Measurements from ENCODE around the gene PSD4. TPM values are rescaled to one million over a fixed set of nuclear protein-coding genes. Genes with fewer than 3 reads are reported as not detected.

The PSD4 gene
- polyA plus RNA-seq, 4 donors = 24.7 to 39.2 (median 32.7) TPM

GRCh38 chr2:113156278-113157117 is 17.3 kb upstream of the PSD4 start:
- FAIRE-seq = no peak
- peak in 1 of 2 donors; percentile 66 for DNase-seq

GRCh38 chr2:113157118-113157896 is 16.5 kb upstream of the PSD4 start:
- DNase-seq (peak; percentile 68 to 82), FAIRE-seq (no peak)
- Histone ChIP-seq H3K36me3 (ENCODE audit: control insufficient read depth in 3 of 3, insufficient read depth in 2 of 3, low read depth in 1 of 3, low read length in 3 of 3) (peaks cover 0 to 3% (median 0%) of the 10 kb centered on the region in 3 donors), H3K4me3 (ENCODE audit: low read depth in 1 of 3, low read length in 3 of 3) (peak overlapping the region; percentile 61 to 82 (median 74)), H3K27me3 (ENCODE audit: control insufficient read depth in 3 of 3, insufficient read depth in 3 of 3, low read length in 3 of 3) (no peaks in the 10 kb centered on the region), H3K4me1 (ENCODE audit: control insufficient read depth in 3 of 3, insufficient read depth in 2 of 3, low read depth in 1 of 3, low read length in 2 of 3) (peaks cover 0 to 8% (median 5%) of the 10 kb centered on the region in 3 donors), H3K9me3 (ENCODE audit: control insufficient read depth in 2 of 2, insufficient read depth in 1 of 2, low read depth in 1 of 2, low read length in 1 of 2) (no peaks in the 10 kb centered on the region), H3K27ac (ENCODE audit: low read depth in 1 of 3, low read length in 2 of 3) (peak overlapping the region; percentile 55 to 91 (median 87))
- 0 to 1% (median 0%) methylated on average over 56 to 92 of the region's 92 CpGs for WGBS, 3 donors

More at GRCh38 chr2:113156278-113157117, 17.3 kb upstream of the PSD4 start:
- WGBS, 3 donors = 41 to 54% (median 43%) methylated on average over 10 of the region's 10 CpGs
- Histone ChIP-seq H3K27ac (ENCODE audit: low read depth in 1 of 3, low read length in 2 of 3) (peak overlapping the region; percentile 19 to 68 (median 55)), H3K4me3 (ENCODE audit: low read depth in 1 of 3, low read length in 3 of 3) (peak overlapping the region; percentile 33 to 82 (median 74)), H3K36me3 (ENCODE audit: control insufficient read depth in 3 of 3, insufficient read depth in 2 of 3, low read depth in 1 of 3, low read length in 3 of 3) (peaks cover 0 to 3% (median 0%) of the 10 kb centered on the region in 3 donors), H3K27me3 (ENCODE audit: control insufficient read depth in 3 of 3, insufficient read depth in 3 of 3, low read length in 3 of 3) (no peaks in the 10 kb centered on the region), H3K9me3 (ENCODE audit: control insufficient read depth in 2 of 2, insufficient read depth in 1 of 2, low read depth in 1 of 2, low read length in 1 of 2) (no peaks in the 10 kb centered on the region), H3K4me1 (ENCODE audit: control insufficient read depth in 3 of 3, insufficient read depth in 2 of 3, low read depth in 1 of 3, low read length in 2 of 3) (peaks cover 0 to 8% (median 5%) of the 10 kb centered on the region in 3 donors)

- no peak for FAIRE-seq
- 19 to 48% (median 26%) methylated on average over 10 of the region's 10 CpGs for WGBS, 3 donors
- DNase-seq = peak in 1 of 2 donors; percentile 79
These were observed 15.6 kb upstream of the PSD4 start for GRCh38 chr2:113157897-113158753.

GRCh38 chr2:113158884-113159553 is 14.8 kb upstream of the PSD4 start:
- no peak overlapping the region for H3K4me3 ChIP-seq (ENCODE audit: low read depth in 1 of 3, low read length in 3 of 3)
- H3K9me3 ChIP-seq (ENCODE audit: control insufficient read depth in 2 of 2, insufficient read depth in 1 of 2, low read depth in 1 of 2, low read length in 1 of 2) = no peaks in the 10 kb centered on the region
- H3K27me3 ChIP-seq (ENCODE audit: control insufficient read depth in 3 of 3, insufficient read depth in 3 of 3, low read length in 3 of 3) = no peaks in the 10 kb centered on the region
- DNase-seq (no peak), FAIRE-seq (no peak)
- peaks cover 0 to 3% (median 0%) of the 10 kb centered on the region in 3 donors for H3K36me3 ChIP-seq (ENCODE audit: control insufficient read depth in 3 of 3, insufficient read depth in 2 of 3, low read depth in 1 of 3, low read length in 3 of 3)
- peaks cover 0 to 8% (median 5%) of the 10 kb centered on the region in 3 donors for H3K4me1 ChIP-seq (ENCODE audit: control insufficient read depth in 3 of 3, insufficient read depth in 2 of 3, low read depth in 1 of 3, low read length in 2 of 3)
- WGBS, 3 donors = 73 to 87% (median 86%) methylated on average over 4 of the region's 4 CpGs
- H3K27ac ChIP-seq (ENCODE audit: low read depth in 1 of 3, low read length in 2 of 3) = peak overlapping the region in 1 of 3 donors; percentile 27

More at GRCh38 chr2:113157897-113158753, 15.6 kb upstream of the PSD4 start:
- Histone ChIP-seq H3K9me3 (ENCODE audit: control insufficient read depth in 2 of 2, insufficient read depth in 1 of 2, low read depth in 1 of 2, low read length in 1 of 2) (no peaks in the 10 kb centered on the region), H3K36me3 (ENCODE audit: control insufficient read depth in 3 of 3, insufficient read depth in 2 of 3, low read depth in 1 of 3, low read length in 3 of 3) (peaks cover 0 to 3% (median 0%) of the 10 kb centered on the region in 3 donors), H3K4me3 (ENCODE audit: low read depth in 1 of 3, low read length in 3 of 3) (peak overlapping the region; percentile 61 to 82 (median 74)), H3K4me1 (ENCODE audit: control insufficient read depth in 3 of 3, insufficient read depth in 2 of 3, low read depth in 1 of 3, low read length in 2 of 3) (peaks cover 0 to 8% (median 5%) of the 10 kb centered on the region in 3 donors), H3K27ac (ENCODE audit: low read depth in 1 of 3, low read length in 2 of 3) (peak overlapping the region; percentile 54 to 91 (median 87)), H3K27me3 (ENCODE audit: control insufficient read depth in 3 of 3, insufficient read depth in 3 of 3, low read length in 3 of 3) (no peaks in the 10 kb centered on the region)

GRCh38 chr2:113160248-113160647 is 13.5 kb upstream of the PSD4 start:
- Histone ChIP-seq H3K36me3 (ENCODE audit: control insufficient read depth in 3 of 3, insufficient read depth in 2 of 3, low read depth in 1 of 3, low read length in 3 of 3) (peaks cover 0 to 3% (median 0%) of the 10 kb centered on the region in 3 donors), H3K27me3 (ENCODE audit: control insufficient read depth in 3 of 3, insufficient read depth in 3 of 3, low read length in 3 of 3) (no peaks in the 10 kb centered on the region), H3K9me3 (ENCODE audit: control insufficient read depth in 2 of 2, insufficient read depth in 1 of 2, low read depth in 1 of 2, low read length in 1 of 2) (no peaks in the 10 kb centered on the region), H3K4me1 (ENCODE audit: control insufficient read depth in 3 of 3, insufficient read depth in 2 of 3, low read depth in 1 of 3, low read length in 2 of 3) (peaks cover 6 to 18% (median 11%) of the 10 kb centered on the region in 3 donors), H3K4me3 (ENCODE audit: low read depth in 1 of 3, low read length in 3 of 3) (no peak overlapping the region), H3K27ac (ENCODE audit: low read depth in 1 of 3, low read length in 2 of 3) (no peak overlapping the region)
- DNase-seq = no peak
- WGBS, 3 donors = 95 to 100% (median 98%) methylated on average over 1 of the region's 1 CpG
- no peak for FAIRE-seq

GRCh38 chr2:113160962-113161361 is 12.8 kb upstream of the PSD4 start:
- no peaks in the 10 kb centered on the region for H3K9me3 ChIP-seq (ENCODE audit: control insufficient read depth in 2 of 2, insufficient read depth in 1 of 2, low read depth in 1 of 2, low read length in 1 of 2)
- H3K27ac ChIP-seq (ENCODE audit: low read depth in 1 of 3, low read length in 2 of 3) = no peak overlapping the region
- DNase-seq (no peak), FAIRE-seq (no peak)
- H3K36me3 ChIP-seq (ENCODE audit: control insufficient read depth in 3 of 3, insufficient read depth in 2 of 3, low read depth in 1 of 3, low read length in 3 of 3) = peaks cover 0 to 3% (median 0%) of the 10 kb centered on the region in 3 donors
- 91 to 96% (median 92%) methylated on average over 5 of the region's 5 CpGs for WGBS, 3 donors
- no peaks in the 10 kb centered on the region for H3K27me3 ChIP-seq (ENCODE audit: control insufficient read depth in 3 of 3, insufficient read depth in 3 of 3, low read length in 3 of 3)
- peaks cover 7 to 21% (median 11%) of the 10 kb centered on the region in 3 donors for H3K4me1 ChIP-seq (ENCODE audit: control insufficient read depth in 3 of 3, insufficient read depth in 2 of 3, low read depth in 1 of 3, low read length in 2 of 3)
- no peak overlapping the region for H3K4me3 ChIP-seq (ENCODE audit: low read depth in 1 of 3, low read length in 3 of 3)

GRCh38 chr2:113162173-113162572 is 11.6 kb upstream of the PSD4 start:
- WGBS, 3 donors = 88 to 91% (median 91%) methylated on average over 10 of the region's 10 CpGs
- Histone ChIP-seq H3K27ac (ENCODE audit: low read depth in 1 of 3, low read length in 2 of 3) (no peak overlapping the region), H3K27me3 (ENCODE audit: control insufficient read depth in 3 of 3, insufficient read depth in 3 of 3, low read length in 3 of 3) (no peaks in the 10 kb centered on the region), H3K4me1 (ENCODE audit: control insufficient read depth in 3 of 3, insufficient read depth in 2 of 3, low read depth in 1 of 3, low read length in 2 of 3) (peaks cover 7 to 26% (median 11%) of the 10 kb centered on the region in 3 donors), H3K4me3 (ENCODE audit: low read depth in 1 of 3, low read length in 3 of 3) (no peak overlapping the region), H3K36me3 (ENCODE audit: control insufficient read depth in 3 of 3, insufficient read depth in 2 of 3, low read depth in 1 of 3, low read length in 3 of 3) (peaks cover 0 to 3% (median 0%) of the 10 kb centered on the region in 3 donors), H3K9me3 (ENCODE audit: control insufficient read depth in 2 of 2, insufficient read depth in 1 of 2, low read depth in 1 of 2, low read length in 1 of 2) (no peaks in the 10 kb centered on the region)
- FAIRE-seq (no peak), DNase-seq (no peak)

Data from small intestine (tissue), 7 donors.